Measurements from ENCODE around the gene NPM1.

DNA sequence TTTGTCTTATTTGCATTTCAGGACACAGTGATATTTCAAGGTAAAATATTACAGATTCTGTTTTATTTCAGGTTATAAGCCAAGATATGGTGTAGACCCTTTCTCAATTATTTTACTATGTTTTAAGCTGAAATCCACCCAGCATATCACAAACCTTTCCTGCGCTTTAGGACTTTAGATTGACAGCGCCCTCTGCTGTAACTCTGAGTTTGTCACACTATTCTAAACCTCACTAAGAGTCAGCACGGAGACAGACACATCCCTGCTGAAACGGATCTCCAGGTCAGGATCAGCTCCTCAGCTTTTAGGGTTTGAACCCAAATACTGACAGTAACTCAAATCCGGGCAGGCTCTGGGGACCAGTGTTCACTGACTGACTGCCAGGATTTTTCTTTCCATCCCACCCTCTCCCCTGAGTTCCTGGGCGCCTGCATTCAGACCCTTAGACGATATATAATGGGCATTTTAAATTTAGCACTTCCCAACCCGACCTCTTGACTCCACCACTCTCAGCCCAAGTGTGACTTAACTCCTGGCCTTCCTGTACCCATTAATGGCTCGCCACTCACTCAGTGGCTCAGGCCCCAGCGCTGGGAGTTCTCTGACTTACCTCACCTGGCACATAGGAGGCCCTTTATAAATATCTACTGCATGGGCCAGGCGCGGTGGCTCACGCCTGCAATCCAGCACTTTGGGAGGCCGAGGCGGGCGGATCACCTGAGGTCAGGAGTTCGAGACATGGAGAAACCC is 45.1 kb upstream of the NPM1 start:
- TF ChIP-seq EZH2 (optimal IDR thresholded peaks at IDR 0.05; ENCODE audit: low read depth, low read length) (no peak), EZH2phosphoT487 (IDR thresholded peaks at IDR 0.05; ENCODE audit: low read length) (no peak)
- TF ChIP-seq, protein P1, sequence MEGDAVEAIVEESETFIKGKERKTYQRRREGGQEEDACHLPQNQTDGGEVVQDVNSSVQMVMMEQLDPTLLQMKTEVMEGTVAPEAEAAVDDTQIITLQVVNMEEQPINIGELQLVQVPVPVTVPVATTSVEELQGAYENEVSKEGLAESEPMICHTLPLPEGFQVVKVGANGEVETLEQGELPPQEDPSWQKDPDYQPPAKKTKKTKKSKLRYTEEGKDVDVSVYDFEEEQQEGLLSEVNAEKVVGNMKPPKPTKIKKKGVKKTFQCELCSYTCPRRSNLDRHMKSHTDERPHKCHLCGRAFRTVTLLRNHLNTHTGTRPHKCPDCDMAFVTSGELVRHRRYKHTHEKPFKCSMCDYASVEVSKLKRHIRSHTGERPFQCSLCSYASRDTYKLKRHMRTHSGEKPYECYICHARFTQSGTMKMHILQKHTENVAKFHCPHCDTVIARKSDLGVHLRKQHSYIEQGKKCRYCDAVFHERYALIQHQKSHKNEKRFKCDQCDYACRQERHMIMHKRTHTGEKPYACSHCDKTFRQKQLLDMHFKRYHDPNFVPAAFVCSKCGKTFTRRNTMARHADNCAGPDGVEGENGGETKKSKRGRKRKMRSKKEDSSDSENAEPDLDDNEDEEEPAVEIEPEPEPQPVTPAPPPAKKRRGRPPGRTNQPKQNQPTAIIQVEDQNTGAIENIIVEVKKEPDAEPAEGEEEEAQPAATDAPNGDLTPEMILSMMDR (IDR thresholded peaks at IDR 0.05; ENCODE audit: low read length), result peak; percentile 74
